HL-60/S4 (cell line): Measurements from ENCODE around the gene SAP25.
"Not testable (repeated sequence)": the region's sequence is repeated elsewhere in the genome, so short reads cannot be mapped to it uniquely, and the experiment has no call there.

Experiments
- in situ Hi-C: fragments of 300-500 bp; cut with MboI; formaldehyde crosslinking; loops from 2 replicates; pipeline ENCODE4 v1.14.3; 2022; ENCODE audit warnings: low sequenced_read_pairs

The SAP25 gene

GRCh38 chr7:100562195-100563099 is 11.3 kb downstream of the SAP25 start:
- in situ Hi-C loops, result no loop called here

DNA sequence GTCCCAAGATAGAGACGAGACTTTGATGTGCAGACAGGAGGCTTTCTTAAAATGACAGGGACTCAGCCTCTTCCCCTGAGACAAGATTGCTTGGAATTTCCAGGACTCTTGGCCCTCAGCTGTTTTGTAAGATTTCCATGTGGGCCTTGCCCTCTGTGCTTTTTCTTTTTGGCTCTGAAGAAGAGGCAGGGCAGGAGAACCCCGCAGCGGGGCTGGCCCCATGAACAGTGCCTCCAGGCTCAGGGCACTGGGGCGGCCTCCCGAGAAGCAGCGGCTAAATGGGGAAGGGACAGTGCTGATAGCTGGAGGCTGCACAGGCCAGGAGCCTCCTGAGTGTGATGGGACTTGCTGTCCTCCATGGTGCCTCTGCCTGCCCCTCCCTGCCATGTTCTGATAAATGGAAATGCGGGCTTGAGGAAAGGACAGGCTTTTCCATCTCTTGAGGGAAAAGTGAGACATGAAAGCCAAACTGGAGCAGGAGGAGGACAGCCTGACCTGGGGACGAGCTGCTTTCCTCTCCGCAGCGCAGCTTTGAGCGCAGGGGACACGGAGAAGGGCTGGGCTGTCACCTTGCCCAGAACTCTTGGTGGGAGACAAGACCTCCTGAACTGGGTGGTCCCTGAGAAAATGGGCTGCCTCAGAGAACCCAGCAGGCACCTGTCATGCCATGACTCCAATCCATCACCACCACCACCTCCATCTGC is 12.1 kb downstream of the SAP25 start:
- in situ Hi-C loops, result no loop called here

GRCh38 chr7:100559127-100559526 is 14.6 kb downstream of the SAP25 start:
- in situ Hi-C loops, result loop anchor here (10.0 kb wide), 1 partner anchor 94 kb away; the partner anchor contains the start of gene SPACDR

- in situ Hi-C loops, result loop anchor here (10.0 kb wide), 1 partner anchor 92 kb away; the partner anchor contains the start of gene SPACDR
Observed at GRCh38 chr7:100556541-100556940, 17.2 kb downstream of the SAP25 start.

DNA sequence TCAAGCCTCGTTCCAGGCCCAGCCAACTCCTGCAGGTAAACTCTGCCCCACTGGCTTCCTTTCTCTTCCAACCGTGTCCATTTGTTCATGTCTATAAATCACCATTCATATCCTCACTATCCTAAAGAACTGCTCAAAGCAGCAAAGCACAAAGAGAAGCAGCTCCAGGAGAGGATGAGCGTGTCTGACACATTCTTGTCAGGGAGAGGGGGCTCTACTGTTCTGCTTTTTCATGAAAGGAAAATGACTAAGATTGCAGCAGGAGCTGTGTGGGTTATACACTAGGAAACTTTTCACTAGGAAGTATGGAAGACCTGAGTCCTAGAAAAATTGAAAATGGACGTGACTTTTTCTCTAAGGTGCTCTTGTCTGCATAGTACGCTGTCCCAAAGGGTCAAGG is 18.0 kb downstream of the SAP25 start:
- in situ Hi-C loops, result loop anchor here (10.0 kb wide), 1 partner anchor 91 kb away; the partner anchor contains the start of gene SPACDR

DNA sequence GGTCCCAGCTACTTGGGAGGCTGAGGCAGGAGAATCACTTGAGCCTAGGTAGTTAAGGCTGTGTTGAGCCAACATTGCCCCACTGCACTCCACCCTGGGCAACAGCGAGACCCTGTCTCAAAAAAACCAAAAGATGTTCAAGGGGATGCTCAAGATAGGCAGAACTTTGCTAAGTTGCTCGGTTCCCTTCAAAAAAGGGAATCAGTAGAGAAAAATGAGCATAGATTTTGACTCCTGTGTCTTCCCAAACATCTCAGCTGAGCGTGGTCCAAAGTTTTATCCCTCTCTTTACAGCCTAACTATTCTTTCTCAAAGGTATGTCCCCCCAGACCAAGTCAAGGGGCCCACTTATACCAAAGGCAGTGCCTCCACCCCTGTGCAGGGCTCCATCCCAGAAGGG is 20.7 kb downstream of the SAP25 start:
- in situ Hi-C loops, result loop anchor here (10.0 kb wide), 1 partner anchor 88 kb away; the partner anchor contains the start of gene SPACDR

DNA sequence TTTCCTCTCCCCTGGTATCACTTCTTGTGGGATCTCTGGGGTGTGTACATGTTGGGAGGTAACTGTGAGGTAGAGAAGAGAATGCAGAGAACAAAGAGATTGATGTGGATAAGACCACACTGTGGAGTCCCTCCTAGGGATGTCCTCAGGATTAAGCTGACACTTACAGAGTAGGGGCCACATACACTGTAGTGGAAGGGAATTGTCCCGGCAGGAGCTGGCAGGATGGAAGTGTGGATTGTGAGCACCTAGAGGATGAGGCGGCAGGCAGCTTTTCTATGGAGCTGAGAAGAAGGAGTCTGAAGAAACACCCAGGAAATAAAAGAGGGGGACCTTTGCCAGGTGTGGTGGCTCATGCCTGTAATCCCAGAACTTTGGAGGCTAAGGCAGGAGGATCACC is 21.2 kb downstream of the SAP25 start:
- in situ Hi-C loops, result loop anchor here (10.0 kb wide), 1 partner anchor 88 kb away; the partner anchor contains the start of gene SPACDR

- in situ Hi-C loops, result not testable (repeated sequence)
Observed at GRCh38 chr7:100548446-100548845, 25.3 kb downstream of the SAP25 start.

- in situ Hi-C loops, result no loop called here
Observed at GRCh38 chr7:100547872-100548271, 25.8 kb downstream of the SAP25 start.

- in situ Hi-C loops, result no loop called here
Observed at GRCh38 chr7:100546926-100547800, 26.5 kb downstream of the SAP25 start.

GRCh38 chr7:100546129-100546925 is 27.4 kb downstream of the SAP25 start:
- in situ Hi-C loops, result no loop called here

GRCh38 chr7:100545360-100546128 is 28.2 kb downstream of the SAP25 start:
- in situ Hi-C loops, result no loop called here

DNA sequence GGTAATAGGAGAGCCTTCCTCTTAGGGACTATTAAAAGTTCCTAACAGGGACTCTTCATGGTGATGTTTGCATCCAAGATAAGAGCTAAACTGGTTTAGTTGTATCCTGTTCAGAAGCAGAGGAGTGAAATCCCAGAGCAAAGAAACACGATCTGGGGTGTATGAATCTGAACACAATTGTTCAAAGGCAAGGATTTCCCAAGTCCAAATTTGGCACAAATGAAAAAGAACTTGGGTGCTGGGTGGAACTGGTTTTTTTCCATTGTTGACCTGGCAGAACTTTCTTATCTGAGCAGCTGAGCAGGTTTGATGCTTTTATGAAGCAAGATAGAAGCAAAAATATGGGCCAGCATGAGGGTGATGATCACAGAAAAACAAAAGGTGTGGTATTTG is 28.7 kb downstream of the SAP25 start:
- in situ Hi-C loops, result no loop called here

DNA sequence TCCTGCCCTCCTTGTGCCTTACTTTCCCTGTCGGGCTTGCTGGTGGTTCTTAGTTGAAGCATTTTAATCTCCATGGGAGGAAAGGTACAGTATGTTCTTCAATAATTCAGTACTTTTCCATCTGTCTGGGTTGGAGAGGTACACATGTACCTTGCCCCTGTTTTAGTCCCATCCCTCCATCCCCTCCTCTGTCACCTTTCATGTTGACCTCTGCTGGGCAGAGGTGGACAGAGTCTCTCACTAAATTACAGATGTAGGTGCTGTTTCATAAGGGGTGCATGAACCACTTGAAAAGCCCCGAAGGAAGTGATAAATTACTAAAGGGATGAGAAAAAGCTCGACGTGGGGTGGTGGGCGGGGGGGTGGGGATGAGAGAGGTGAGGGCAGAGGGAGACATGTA is 29.3 kb downstream of the SAP25 start:
- in situ Hi-C loops, result no loop called here

DNA sequence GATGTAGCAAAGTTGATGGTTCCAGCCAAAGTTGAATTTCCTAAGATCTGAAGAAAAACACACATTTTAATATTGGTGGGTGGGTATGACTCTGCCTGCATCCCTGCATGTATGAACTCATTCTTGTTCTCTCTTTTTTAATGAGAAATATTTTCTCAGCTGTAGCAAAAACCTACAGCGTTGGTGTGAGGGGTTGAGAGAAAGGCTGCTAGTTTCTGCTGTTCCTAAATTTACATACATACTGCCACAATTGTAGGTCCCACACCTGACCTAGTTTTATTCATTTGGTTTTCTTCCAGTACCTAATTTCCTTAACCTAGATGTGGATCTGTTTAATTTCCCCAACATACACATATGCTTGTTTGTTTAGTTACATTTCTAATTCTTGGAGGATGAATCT is 30.1 kb downstream of the SAP25 start:
- in situ Hi-C loops, result no loop called here

DNA sequence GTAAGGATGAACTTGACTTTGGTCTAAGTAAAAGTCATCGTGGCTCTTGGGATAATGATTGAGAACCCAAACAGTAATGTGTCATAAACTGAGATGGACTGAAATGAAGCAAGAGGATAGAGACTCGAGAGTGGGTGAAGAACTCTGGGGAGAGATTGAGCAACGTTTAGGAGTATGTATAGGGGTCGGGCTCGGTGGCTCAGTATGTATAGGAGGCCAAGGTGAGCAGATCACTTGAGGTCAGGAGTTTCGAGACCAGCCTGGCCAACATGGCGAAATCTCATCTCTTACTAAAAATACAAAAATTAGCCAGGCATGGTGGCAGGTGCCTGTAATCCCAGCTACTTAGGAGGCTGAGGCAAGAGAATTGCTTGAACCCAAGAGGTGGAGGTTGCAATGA is 32.4 kb downstream of the SAP25 start:
- in situ Hi-C loops, result not testable (repeated sequence)

DNA sequence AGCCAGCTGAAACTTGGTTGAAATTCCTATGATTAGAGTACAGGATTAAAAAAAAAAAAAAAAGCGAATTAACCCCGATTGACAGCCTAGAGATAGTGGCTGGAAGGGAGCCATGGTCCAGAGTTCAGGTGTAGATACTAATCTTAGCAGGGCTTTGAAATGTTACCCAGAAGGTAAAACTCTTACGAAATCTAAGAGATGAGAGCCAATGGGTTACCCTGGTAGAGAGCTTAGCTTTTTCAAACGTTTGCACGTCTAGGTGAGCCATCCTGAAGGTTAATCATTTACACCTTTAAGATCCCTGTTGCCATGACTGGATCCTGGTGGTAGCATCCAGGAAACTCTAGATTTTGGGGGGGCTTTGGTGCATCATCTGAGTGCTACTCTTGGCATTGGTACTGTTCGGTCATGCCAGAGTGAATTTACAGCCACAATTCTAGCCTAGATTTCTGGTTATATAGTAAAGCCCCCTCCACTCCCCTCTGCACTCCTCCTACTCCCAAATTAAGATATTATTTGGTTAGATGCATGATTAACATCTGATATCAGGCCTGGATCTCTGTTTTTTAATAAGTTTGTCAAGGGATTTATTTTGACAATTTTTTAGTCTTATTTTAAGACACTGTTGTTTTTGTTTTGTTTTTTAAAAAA is 33.5 kb downstream of the SAP25 start:
- in situ Hi-C loops, result no loop called here

GRCh38 chr7:100539436-100540006 is 34.2 kb downstream of the SAP25 start:
- in situ Hi-C loops, result no loop called here
